HepG2 (cell line): ENCODE results near the gene CYBC1. TPM values are rescaled to one million over a fixed set of nuclear protein-coding genes. Genes with fewer than 3 reads are reported as not detected.
A peak's percentile ranks its signal among the peaks of the same experiment; 100 is the strongest.

ENCODE experiments used
- ATAC-seq: fragments of 200-7000 bp; cut with Tn5 transposase; 3 replicates; pipeline ENCODE4 v1.9.1; 2020; ENCODE audit warnings: mild to moderate bottlenecking, moderate library complexity
- BruUV-seq: library from RNA; stranded (reverse); fragments of 400-500 nt; replicated peaks from 2 replicates; lab custom pipeline; 2021; lab: Mats Ljungman, UMichigan
- CTCF ChIA-PET: fragments of 300-600 bp; formaldehyde crosslinking; extraction: SDS; loops from one replicate; lab custom pipeline; 2021; ENCODE audit warnings: low total read pairs, inconsistent platforms, low intra/inter-chr PET ratio; lab: Yijun Ruan, JAX
- POLR2A ChIA-PET: fragments of 350-600 bp; sonication (Branson Sonifier 250); formaldehyde crosslinking; loops from one replicate; lab custom pipeline; 2020; ENCODE audit warnings: antibody characterized with exemption, inconsistent platforms; lab: Yijun Ruan, JAX
- DNase-seq: peaks from one replicate; pipeline ENCODE4 v3.0.0-alpha.2; 2015; ENCODE audit warnings: low spot score
- FAIRE-seq: peaks from 3 replicates; lab custom pipeline; 2011; peaks lifted over from hg19 to GRCh38; lab: Jason Lieb, UNC
- H2AFZ ChIP-seq: one replicate; pipeline ENCODE4 v1.6.1; 2011; ENCODE audit warnings: low read length, inconsistent platforms
- H3K27ac ChIP-seq: fragments of 300-600 bp; 3 replicates; pipeline ENCODE4 v1.8.0; 2011; ENCODE audit warnings: mixed run types, mild to moderate bottlenecking, mixed read lengths, low read length, inconsistent platforms; ENCODE audit not compliant: insufficient read depth; ENCODE audit errors: extremely low read length
- H3K27me3 ChIP-seq, 2 experiments: fragments of 200-600 bp in 1 of 2; 2 replicates in 1 of 2; 3 replicates in 1 of 2; pipeline versions ENCODE4 v1.6.0 to v1.8.0; 2011; ENCODE audit warnings: low read length in 2 of 2, mild to moderate bottlenecking in 2 of 2, moderate library complexity in 2 of 2, inconsistent platforms in 1 of 2; ENCODE audit not compliant: insufficient read depth in 2 of 2, control insufficient read depth in 1 of 2
- H3K36me3 ChIP-seq, 2 experiments: fragments of 200-600 bp in 1 of 2; replicated peaks in 1 of 2; 2 replicates in 1 of 2; 3 replicates in 1 of 2; pipeline versions ENCODE4 v1.5.1 to v1.8.0; 2011; ENCODE audit warnings: low read length in 2 of 2, inconsistent platforms in 1 of 2; ENCODE audit not compliant: insufficient read depth in 2 of 2, control insufficient read depth in 1 of 2
- H3K4me1 ChIP-seq: 2 replicates; pipeline ENCODE4 v1.5.1; 2012; ENCODE audit warnings: low read length, inconsistent platforms; ENCODE audit not compliant: insufficient read depth
- H3K4me2 ChIP-seq: 2 replicates; pipeline ENCODE4 v1.6.0; 2011; ENCODE audit warnings: low read depth, low read length, inconsistent platforms
- H3K4me3 ChIP-seq, 3 experiments: fragments of 200-600 bp in 1 of 3; sonication (generic), shearing (Covaris generic) in 1 of 3; replicated peaks in 1 of 3; 2 replicates each; pipeline ENCODE4 v1.5.1; 2011 to 2016; ENCODE audit warnings: low read length in 3 of 3, inconsistent platforms in 2 of 3, low read depth in 2 of 3, mild to moderate bottlenecking in 2 of 3, control low read depth in 1 of 3, mixed read lengths in 1 of 3; ENCODE audit not compliant: insufficient read depth in 1 of 3
- H3K79me2 ChIP-seq: one replicate; pipeline ENCODE4 v1.6.1; 2011; ENCODE audit warnings: low read length, inconsistent platforms; ENCODE audit not compliant: insufficient read depth
- H3K9ac ChIP-seq: 2 replicates; pipeline ENCODE4 v1.6.0; 2011; ENCODE audit warnings: mild to moderate bottlenecking, low read depth, low read length, inconsistent platforms; ENCODE audit not compliant: insufficient read depth
- H3K9me3 ChIP-seq: 2 replicates; pipeline ENCODE4 v1.5.1; 2012; ENCODE audit warnings: mild to moderate bottlenecking, low read length
- H4K20me1 ChIP-seq: 2 replicates; pipeline ENCODE4 v1.6.0; 2011; ENCODE audit warnings: inconsistent platforms, mild to moderate bottlenecking, low read length, moderate library complexity; ENCODE audit not compliant: insufficient read depth
- HOXA3 ChIP-seq: sonication (generic); formaldehyde crosslinking; IDR thresholded peaks from 2 replicates; pipeline ENCODE4 v1.5.0; 2020; ENCODE audit warnings: missing genetic modification reagents
- MEF2D ChIP-seq: sonication (generic); formaldehyde crosslinking; IDR thresholded peaks from 2 replicates; pipeline ENCODE4 v1.5.1; 2020; ENCODE audit warnings: mild to moderate bottlenecking, missing genetic modification reagents
- ZNF180 ChIP-seq: sonication (generic); formaldehyde crosslinking; IDR thresholded peaks from 2 replicates; pipeline ENCODE4 v1.4.0; 2020; ENCODE audit warnings: low read depth, missing genetic modification reagents, borderline replicate concordance
- ZNF83 ChIP-seq: sonication (generic); formaldehyde crosslinking; IDR thresholded peaks from 2 replicates; pipeline ENCODE4 v1.4.0; 2020; ENCODE audit warnings: missing genetic modification reagents, mild to moderate bottlenecking, borderline replicate concordance
- ZSCAN9 ChIP-seq: IDR thresholded peaks from 2 replicates; pipeline ENCODE4 v1.6.1; 2016; ENCODE audit warnings: borderline replicate concordance
- WGBS: methylation state at CpG from one replicate; pipeline ENCODE4 v1.1.6; 2017; ENCODE audit warnings: low lambda C conversion rate; 5-methylcytosine and 5-hydroxymethylcytosine counted together
- in situ Hi-C: cut with HindIII; loops from 2 replicates; pipeline ENCODE4 v1.10.0; 2017; ENCODE audit warnings: low pct_unique_long_range_greater_than_20kb; ENCODE audit not compliant: extremely low pct_ligation_motif_present
- intact Hi-C: fragments of 100-400 bp; cut with micrococcal nuclease; formaldehyde crosslinking; loops from one replicate; pipeline ENCODE4 v1.10.0; 2022; ENCODE audit not compliant: unreplicated experiment
- polyA plus RNA-seq, 8 experiments: library from polyadenylated mRNA; depleted of rRNA in 3 of 8; stranded (reverse) in 7 of 8; unstranded in 1 of 8; fragments of >200 nt; fragmentation: Illumina TruSeq in 4 of 8; extraction: Trizol in 4 of 8; gene quantifications; 2 replicates each; pipeline versions ENCODE4 v1.2.1 to v1.2.3, GENCODE V29; 2011 to 2016; ENCODE audit warnings: low read depth in 4 of 8, missing spikeins in 1 of 8, mixed read lengths in 1 of 8; ENCODE audit not compliant: insufficient read depth in 1 of 8
- total RNA-seq, 5 experiments: library from RNA; depleted of rRNA; stranded (reverse); fragments of >200 nt; fragmentation: Illumina TruSeq; extraction: Trizol; gene quantifications; 2 replicates each; pipeline ENCODE4 v1.2.3, GENCODE V29; 2016; ENCODE audit warnings: low read depth in 1 of 5
- TF ChIP-seq, protein P1 (sequence below): sonication (generic); formaldehyde crosslinking; IDR thresholded peaks from 2 replicates; pipeline ENCODE4 v1.9.0; 2021; ENCODE audit warnings: missing genetic modification reagents, borderline replicate concordance
- TF ChIP-seq, protein P2 (sequence below): sonication (generic); formaldehyde crosslinking; conservative IDR thresholded peaks from 2 replicates; pipeline ENCODE4 v1.8.1; 2023; ENCODE audit warnings: missing genetic modification reagents

The CYBC1 gene
- total and polyA plus RNA-seq, 2 of the 13 experiments (the other 11 are each of a cell fraction or from before 2014, with no cell fraction given) = 43.4 to 44.1 TPM

DNA sequence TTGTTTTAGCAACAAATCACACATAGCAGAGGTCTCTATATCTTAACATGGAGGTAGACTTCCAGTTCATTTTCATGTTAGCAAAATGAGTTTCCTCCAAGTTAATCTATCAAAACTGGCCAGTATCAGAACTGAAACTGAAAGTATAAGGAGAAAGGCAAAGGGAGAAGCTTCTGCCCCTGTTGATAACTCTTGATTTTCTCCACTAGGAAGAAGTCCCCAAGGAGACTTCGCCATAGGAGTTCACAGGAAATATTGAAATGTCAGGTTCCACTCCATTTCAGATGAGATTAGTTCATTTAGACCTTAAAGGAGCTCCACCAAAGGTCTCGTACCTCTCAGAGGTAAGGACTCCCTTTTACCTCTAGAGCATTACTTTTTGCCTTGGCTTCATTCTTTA is 31.0 kb downstream of the CYBC1 start:
- DNase-seq = no peak
- intact Hi-C loops = loop anchor here (2.0 kb wide), 1 partner anchor 35 kb away; no protein-coding TSS in a partner anchor
- H3K4me2 ChIP-seq = peak overlapping the region; percentile 99
- ATAC-seq = no peak
- H3K27me3 ChIP-seq = no peaks in the 10 kb centered on the region; a peak in 1 of 5 replicates
- peak overlapping the region; percentile 96 to 100 (median 99); a peak in 5 of 6 replicates for H3K4me3 ChIP-seq
- ChIA-PET CTCF (no interaction called here), POLR2A (interaction anchor here (0.9 to 1.8 kb wide), 4 partner anchors 38 to 73 kb away, joined by 3 read pairs; no protein-coding TSS in a partner anchor)
- H3K27ac ChIP-seq = peak overlapping the region; percentile 72
- peaks cover 8% of the 10 kb centered on the region for H3K79me2 ChIP-seq
- TF ChIP-seq MEF2D (no peak), ZNF83 (no peak), ZNF180 (no peak), ZSCAN9 (CRISPR knock-in tag) (no peak), HOXA3 (CRISPR knock-in tag) (no peak)
- TF ChIP-seq, protein P1, sequence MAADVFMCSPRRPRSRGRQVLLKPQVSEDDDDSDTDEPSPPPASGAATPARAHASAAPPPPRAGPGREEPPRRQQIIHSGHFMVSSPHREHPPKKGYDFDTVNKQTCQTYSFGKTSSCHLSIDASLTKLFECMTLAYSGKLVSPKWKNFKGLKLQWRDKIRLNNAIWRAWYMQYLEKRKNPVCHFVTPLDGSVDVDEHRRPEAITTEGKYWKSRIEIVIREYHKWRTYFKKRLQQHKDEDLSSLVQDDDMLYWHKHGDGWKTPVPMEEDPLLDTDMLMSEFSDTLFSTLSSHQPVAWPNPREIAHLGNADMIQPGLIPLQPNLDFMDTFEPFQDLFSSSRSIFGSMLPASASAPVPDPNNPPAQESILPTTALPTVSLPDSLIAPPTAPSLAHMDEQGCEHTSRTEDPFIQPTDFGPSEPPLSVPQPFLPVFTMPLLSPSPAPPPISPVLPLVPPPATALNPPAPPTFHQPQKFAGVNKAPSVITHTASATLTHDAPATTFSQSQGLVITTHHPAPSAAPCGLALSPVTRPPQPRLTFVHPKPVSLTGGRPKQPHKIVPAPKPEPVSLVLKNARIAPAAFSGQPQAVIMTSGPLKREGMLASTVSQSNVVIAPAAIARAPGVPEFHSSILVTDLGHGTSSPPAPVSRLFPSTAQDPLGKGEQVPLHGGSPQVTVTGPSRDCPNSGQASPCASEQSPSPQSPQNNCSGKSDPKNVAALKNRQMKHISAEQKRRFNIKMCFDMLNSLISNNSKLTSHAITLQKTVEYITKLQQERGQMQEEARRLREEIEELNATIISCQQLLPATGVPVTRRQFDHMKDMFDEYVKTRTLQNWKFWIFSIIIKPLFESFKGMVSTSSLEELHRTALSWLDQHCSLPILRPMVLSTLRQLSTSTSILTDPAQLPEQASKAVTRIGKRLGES (CRISPR knock-in tag) = no peak
- TF ChIP-seq, protein P2, sequence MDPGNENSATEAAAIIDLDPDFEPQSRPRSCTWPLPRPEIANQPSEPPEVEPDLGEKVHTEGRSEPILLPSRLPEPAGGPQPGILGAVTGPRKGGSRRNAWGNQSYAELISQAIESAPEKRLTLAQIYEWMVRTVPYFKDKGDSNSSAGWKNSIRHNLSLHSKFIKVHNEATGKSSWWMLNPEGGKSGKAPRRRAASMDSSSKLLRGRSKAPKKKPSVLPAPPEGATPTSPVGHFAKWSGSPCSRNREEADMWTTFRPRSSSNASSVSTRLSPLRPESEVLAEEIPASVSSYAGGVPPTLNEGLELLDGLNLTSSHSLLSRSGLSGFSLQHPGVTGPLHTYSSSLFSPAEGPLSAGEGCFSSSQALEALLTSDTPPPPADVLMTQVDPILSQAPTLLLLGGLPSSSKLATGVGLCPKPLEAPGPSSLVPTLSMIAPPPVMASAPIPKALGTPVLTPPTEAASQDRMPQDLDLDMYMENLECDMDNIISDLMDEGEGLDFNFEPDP (CRISPR knock-in tag) = 0 out of 2 replicates have a peak, but pooled peaks have one; percentile 67
- TF ChIP-seq, all 625 proteins: peak for 1
- Histone ChIP-seq H3K4me1 (peaks cover 23% of the 10 kb centered on the region), H4K20me1 (peaks cover 11% of the 10 kb centered on the region; the same call in 1 of the 2 replicates), H3K9me3 (peaks cover 9% of the 10 kb centered on the region), H3K36me3 (peaks cover 2 to 25% of the 10 kb centered on the region in 2 experiments; a peak in 3 of 5 replicates), H2AFZ (no peak overlapping the region), H3K9ac (peak overlapping the region; percentile 95)
- in situ Hi-C loops = no loop called here
- BruUV-seq = no TSS peak
- 97% methylated on average over 2 of the region's 2 CpGs for WGBS
- FAIRE-seq = no peak
